Stimulated activated CD8-positive, alpha-beta memory T cell treated with anti-CD3 and anti-CD28 coated beads, Interleukin-15, amount 100 ng/mL, for 24 hours (primary cell): ENCODE results near the gene NLGN4Y.

Experiments
- DNase-seq: peaks from one replicate; pipeline ENCODE4 v3.0.0-alpha.2; 2020; ENCODE audit warnings: low read depth

Gene NLGN4Y

GRCh38 chrY:14524272-14525231 lies at the start of gene NLGN4Y:
Gene NLGN4Y (plus strand): TSS chrY:14524529. CDS start chrY:14622120, 97,591 bp downstream.
- DNase-seq: no peak

- no peak for DNase-seq
Observed at GRCh38 chrY:14485935-14486334, 38.4 kb upstream of the NLGN4Y start.

GRCh38 chrY:14490226-14490625 lies 34.1 kb upstream of the NLGN4Y start:
- DNase-seq: no peak

- DNase-seq: no peak
Observed at GRCh38 chrY:14498071-14498470, 26.3 kb upstream of the NLGN4Y start.

- no peak for DNase-seq
Observed at GRCh38 chrY:14504592-14504991, 19.7 kb upstream of the NLGN4Y start.

GRCh38 chrY:14522379-14522950 lies 1.9 kb upstream of the NLGN4Y start:
- DNase-seq: no peak

- DNase-seq: no peak
Observed at GRCh38 chrY:14523491-14524271, 648 bp upstream of the NLGN4Y start.

- DNase-seq: no peak
Observed at GRCh38 chrY:14525315-14525714, 986 bp downstream of the NLGN4Y start.

GRCh38 chrY:14528361-14528760 lies 4.0 kb downstream of the NLGN4Y start:
- DNase-seq: no peak

- DNase-seq: no peak
Observed at GRCh38 chrY:14536703-14537102, 12.4 kb downstream of the NLGN4Y start.

- no peak for DNase-seq
Observed at GRCh38 chrY:14543506-14543905, 19.2 kb downstream of the NLGN4Y start.

- DNase-seq: no peak
Observed at GRCh38 chrY:14581294-14581693, 57.0 kb downstream of the NLGN4Y start.

GRCh38 chrY:14586725-14587124 lies 62.4 kb downstream of the NLGN4Y start:
- DNase-seq: no peak

- no peak for DNase-seq
Observed at GRCh38 chrY:14601372-14601771, 77.0 kb downstream of the NLGN4Y start.

- DNase-seq: no peak
Observed at GRCh38 chrY:14617625-14618024, 93.3 kb downstream of the NLGN4Y start.

GRCh38 chrY:14618513-14618912 lies 94.2 kb downstream of the NLGN4Y start:
- DNase-seq: no peak

GRCh38 chrY:14628208-14628607 lies 103.9 kb downstream of the NLGN4Y start:
- DNase-seq: no peak

- no peak for DNase-seq
Observed at GRCh38 chrY:14631676-14632075, 107.3 kb downstream of the NLGN4Y start.

- no peak for DNase-seq
Observed at GRCh38 chrY:14633718-14634117, 109.4 kb downstream of the NLGN4Y start.

- DNase-seq: no peak
Observed at GRCh38 chrY:14634954-14635353, 110.6 kb downstream of the NLGN4Y start.

GRCh38 chrY:14637551-14637950 lies 113.2 kb downstream of the NLGN4Y start:
- no peak for DNase-seq

- DNase-seq: no peak
Observed at GRCh38 chrY:14641853-14642252, 117.5 kb downstream of the NLGN4Y start.
